IMR-90 (cell line): ENCODE measurements around the gene SLC4A3. TPM values are rescaled to one million over a fixed set of nuclear protein-coding genes. Genes with fewer than 3 reads are reported as not detected.

Experiments used
- ATAC-seq: fragments of 200-7000 bp; cut with Tn5 transposase; 2 replicates; pipeline ENCODE4 v1.9.1; 2020; ENCODE audit warnings: low read depth, mild to moderate bottlenecking, moderate library complexity
- BruUV-seq: library from RNA; stranded (reverse); fragments of 400-500 nt; replicated peaks from 2 replicates; lab custom pipeline; 2021; lab: Mats Ljungman, UMichigan
- CTCF ChIA-PET: fragments of 300-600 bp; formaldehyde crosslinking; extraction: SDS; loops from one replicate; lab custom pipeline; 2021; ENCODE audit warnings: antibody characterized with exemption; lab: Yijun Ruan, JAX
- POLR2A ChIA-PET: fragments of 300-600 bp; sonication (Branson Sonifier 250); formaldehyde crosslinking; loops from one replicate; lab custom pipeline; 2022; ENCODE audit warnings: antibody characterized with exemption; ENCODE audit not compliant: unreplicated experiment; lab: Charles Lee
- DNase-seq: peaks from one replicate; pipeline ENCODE4 v3.0.0; 2013
- H2AFZ ChIP-seq: replicated peaks from 2 replicates; pipeline ENCODE3; 2013; ENCODE audit warnings: low read length, mild to moderate bottlenecking; ENCODE audit not compliant: poor library complexity
- H2AK5ac ChIP-seq: 2 replicates; pipeline ENCODE4 v1.6.1; 2013; ENCODE audit warnings: low read depth, low read length, inconsistent platforms
- H2AK9ac ChIP-seq: replicated peaks from 2 replicates; pipeline ENCODE3; 2013; ENCODE audit warnings: mild to moderate bottlenecking, low read depth, low read length, moderate library complexity; ENCODE audit not compliant: poor library complexity
- H2BK120ac ChIP-seq: 2 replicates; pipeline ENCODE4 v1.6.1; 2013; ENCODE audit warnings: low read depth, low read length, inconsistent platforms
- H2BK15ac ChIP-seq: 3 replicates; pipeline ENCODE4 v1.6.1; 2013; ENCODE audit warnings: low read depth, low read length, inconsistent platforms
- H2BK20ac ChIP-seq: 2 replicates; pipeline ENCODE4 v1.6.1; 2013; ENCODE audit warnings: low read depth, mild to moderate bottlenecking, inconsistent platforms, low read length, moderate library complexity
- H2BK5ac ChIP-seq: 2 replicates; pipeline ENCODE4 v1.6.1; 2013; ENCODE audit warnings: mild to moderate bottlenecking, low read depth, low read length, inconsistent platforms; ENCODE audit not compliant: poor library complexity, severe bottlenecking
- H3K14ac ChIP-seq: replicated peaks from 2 replicates; pipeline ENCODE4 v1.6.1; 2013; ENCODE audit warnings: low read depth, low read length, inconsistent platforms
- H3K18ac ChIP-seq: 2 replicates; pipeline ENCODE4 v1.6.1; 2013; ENCODE audit warnings: low read depth, low read length, control low read depth
- H3K23ac ChIP-seq: 2 replicates; pipeline ENCODE4 v1.6.1; 2013; ENCODE audit warnings: low read depth, low read length, inconsistent platforms
- H3K27ac ChIP-seq: 2 replicates; pipeline ENCODE4 v1.5.1; 2013; ENCODE audit warnings: mild to moderate bottlenecking, control low read depth, low read length; ENCODE audit not compliant: insufficient read depth
- H3K27me3 ChIP-seq: 2 replicates; pipeline ENCODE4 v1.6.1; 2013; ENCODE audit warnings: low read length; ENCODE audit not compliant: control insufficient read depth, insufficient read depth
- H3K36me3 ChIP-seq: 2 replicates; pipeline ENCODE4 v1.6.1; 2013; ENCODE audit warnings: low read length, mixed read lengths; ENCODE audit not compliant: control insufficient read depth, insufficient read depth
- H3K4ac ChIP-seq: 2 replicates; pipeline ENCODE4 v1.6.1; 2013; ENCODE audit warnings: low read depth, low read length, inconsistent platforms
- H3K4me1 ChIP-seq: 2 replicates; pipeline ENCODE4 v1.6.1; 2013; ENCODE audit warnings: low read length, mixed read lengths; ENCODE audit not compliant: control insufficient read depth, insufficient read depth
- H3K4me2 ChIP-seq: 2 replicates; pipeline ENCODE4 v1.6.1; 2013; ENCODE audit warnings: low read depth, mild to moderate bottlenecking, control low read depth, low read length, moderate library complexity
- H3K4me3 ChIP-seq: 2 replicates; pipeline ENCODE4 v1.5.1; 2013; ENCODE audit warnings: low read depth, mild to moderate bottlenecking, control low read depth, low read length, moderate library complexity; ENCODE audit not compliant: insufficient read depth
- H3K56ac ChIP-seq: 2 replicates; pipeline ENCODE4 v1.6.1; 2013; ENCODE audit warnings: low read length, inconsistent platforms; ENCODE audit not compliant: insufficient read depth; ENCODE audit errors: extremely low read depth
- H3K79me1 ChIP-seq, 2 experiments: 2 replicates each; pipeline ENCODE4 v1.6.1; 2013; ENCODE audit warnings: low read length in 2 of 2, inconsistent platforms in 1 of 2, low read depth in 1 of 2
- H3K9ac ChIP-seq: 2 replicates; pipeline ENCODE4 v1.6.1; 2013; ENCODE audit warnings: low read depth, low read length, control low read depth
- H3K9me1 ChIP-seq: 2 replicates; pipeline ENCODE4 v1.6.1; 2013; ENCODE audit warnings: low read length, inconsistent platforms; ENCODE audit not compliant: insufficient read depth
- H3K9me3 ChIP-seq: 2 replicates; pipeline ENCODE4 v1.6.1; 2013; ENCODE audit warnings: low read length; ENCODE audit not compliant: control insufficient read depth, insufficient read depth
- H4K20me1 ChIP-seq: 2 replicates; pipeline ENCODE4 v1.6.1; 2013; ENCODE audit warnings: low read length, inconsistent platforms; ENCODE audit not compliant: insufficient read depth
- H4K5ac ChIP-seq: 2 replicates; pipeline ENCODE4 v1.6.1; 2013; ENCODE audit warnings: mild to moderate bottlenecking, low read depth, low read length, control low read depth
- H4K8ac ChIP-seq, 2 experiments: 2 replicates each; pipeline ENCODE4 v1.6.1; 2013; ENCODE audit warnings: low read depth in 2 of 2, low read length in 2 of 2, control low read depth in 1 of 2, inconsistent platforms in 1 of 2
- H4K91ac ChIP-seq: 2 replicates; pipeline ENCODE4 v1.6.1; 2013; ENCODE audit warnings: low read depth, low read length, inconsistent platforms; ENCODE audit not compliant: insufficient read depth
- BHLHE40 ChIP-seq: fragments of 150-350 bp; IDR thresholded peaks from 2 replicates; pipeline ENCODE4 v1.6.1; 2016; ENCODE audit warnings: mild to moderate bottlenecking, low read depth, low read length
- CEBPB ChIP-seq: IDR thresholded peaks from 2 replicates; pipeline ENCODE4 v1.6.1; 2012; ENCODE audit warnings: low read depth, low read length, improper control_type of control experiment
- CHD1 ChIP-seq: IDR thresholded peaks from 2 replicates; pipeline ENCODE4 v1.6.1; 2012; ENCODE audit warnings: low read depth, low read length, improper control_type of control experiment
- CTCF ChIP-seq: conservative IDR thresholded peaks from 2 replicates; pipeline ENCODE4 v1.5.1; 2012; ENCODE audit warnings: mild to moderate bottlenecking, low read depth, low read length, improper control_type of control experiment
- FOS ChIP-seq: fragments of 150-350 bp; IDR thresholded peaks from 2 replicates; pipeline ENCODE4 v1.6.1; 2016; ENCODE audit warnings: low read depth, low read length
- MAFK ChIP-seq: IDR thresholded peaks from 2 replicates; pipeline ENCODE4 v1.6.1; 2012; ENCODE audit warnings: low read depth, low read length, improper control_type of control experiment
- MAZ ChIP-seq: IDR thresholded peaks from 2 replicates; pipeline ENCODE4 v1.6.1; 2012; ENCODE audit warnings: low read depth, mild to moderate bottlenecking, low read length, improper control_type of control experiment, moderate library complexity, borderline replicate concordance
- MXI1 ChIP-seq: IDR thresholded peaks from 2 replicates; pipeline ENCODE4 v1.6.1; 2012; ENCODE audit warnings: low read depth, mild to moderate bottlenecking, low read length, moderate library complexity, borderline replicate concordance
- RAD21 ChIP-seq: IDR thresholded peaks from 2 replicates; pipeline ENCODE4 v1.6.1; 2012; ENCODE audit warnings: low read length, improper control_type of control experiment
- RFX5 ChIP-seq: IDR thresholded peaks from 2 replicates; pipeline ENCODE4 v1.8.0; 2012; ENCODE audit warnings: low read depth, mild to moderate bottlenecking, low read length, moderate library complexity
- SMC3 ChIP-seq: fragments of 150-350 bp; IDR thresholded peaks from 2 replicates; pipeline ENCODE4 v1.6.1; 2016; ENCODE audit warnings: low read depth, mild to moderate bottlenecking, antibody characterized with exemption, low read length, moderate library complexity
- USF2 ChIP-seq: fragments of 150-350 bp; IDR thresholded peaks from 2 replicates; pipeline ENCODE4 v1.6.1; 2017; ENCODE audit warnings: mild to moderate bottlenecking, antibody characterized with exemption, low read length, low read depth
- WGBS, 2 experiments: methylation state at CpG; one replicate each; pipeline versions ENCODE4 v1.1.5 to v1.1.7; 2013; ENCODE audit warnings: missing lambda C conversion rate in 2 of 2; ENCODE audit not compliant: insufficient read length in 1 of 2; ENCODE audit errors: extremely low coverage in 2 of 2; 5-methylcytosine and 5-hydroxymethylcytosine counted together
- dilution Hi-C: fragments of 300-500 bp; cut with HindIII; formaldehyde crosslinking; loops from one replicate; pipeline ENCODE4 v1.14.3; 2018; ENCODE audit warnings: low sequenced_read_pairs; ENCODE audit not compliant: unreplicated experiment
- in situ Hi-C: fragments of 300-500 bp; cut with MboI; formaldehyde crosslinking; loops from 3 replicates; pipeline ENCODE4 v1.14.3; 2019; ENCODE audit warnings: low sequenced_read_pairs, inconsistent platforms, mixed read lengths
- intact Hi-C: fragments of 100-400 bp; cut with micrococcal nuclease; formaldehyde crosslinking; loops from 2 replicates; pipeline ENCODE4 v1.10.0; 2022
- polyA plus RNA-seq, 3 experiments: library from polyadenylated mRNA; depleted of rRNA; stranded (reverse); fragments of >200 nt; gene quantifications; 2 replicates each; pipeline ENCODE4 v1.2.3, GENCODE V29; 2012; ENCODE audit warnings: low replicate concordance in 1 of 3
- total RNA-seq: library from RNA; depleted of rRNA; stranded (reverse); fragments of >200 nt; gene quantifications from 2 replicates; pipeline ENCODE4 v1.2.3, GENCODE V29; 2012

Gene SLC4A3
- total and polyA plus RNA-seq, 2 of the 4 experiments (the other 2 are of a cell fraction): 0.90 to 6.1 TPM

- dilution Hi-C loops: no loop called here
- Histone ChIP-seq H3K56ac (no peak overlapping the region), H2AK9ac (no peak overlapping the region), H3K4ac (no peak overlapping the region), H2BK5ac (no peak overlapping the region), H3K27me3 (peaks cover 15% of the 10 kb centered on the region), H2BK20ac (peak overlapping the region; percentile 20; the same call in 1 of the 2 replicates), H4K5ac (no peak overlapping the region), H2AK5ac (no peak overlapping the region; the same call in 1 of the 2 replicates), H3K23ac (no peak overlapping the region), H3K4me1 (peaks cover 7% of the 10 kb centered on the region), H2BK15ac (no peak overlapping the region), H3K36me3 (no peaks in the 10 kb centered on the region), H4K91ac (no peak overlapping the region), H3K4me2 (no peak overlapping the region), H2BK120ac (no peak overlapping the region), H3K9me3 (peaks cover 2% of the 10 kb centered on the region), H3K27ac (no peak overlapping the region), H4K8ac (no peak overlapping the region), H3K79me1 (no peaks in the 10 kb centered on the region), H3K14ac (no peak overlapping the region), H4K20me1 (peaks cover 3% of the 10 kb centered on the region; the same call in 1 of the 2 replicates), H3K9ac (no peak overlapping the region), H3K4me3 (no peak overlapping the region), H3K18ac (no peak overlapping the region), H3K9me1 (peaks cover 2% of the 10 kb centered on the region; the same call in 1 of the 2 replicates), H2AFZ (no peak overlapping the region)
- WGBS, 2 experiments: 100% methylated on average over 2 of the region's 10 CpGs; no CpG with 5 or more reads in 1 of the 2 experiments
- BruUV-seq: no TSS peak
- in situ Hi-C loops: no loop called here
- intact Hi-C loops: no loop called here
- POLR2A ChIA-PET: no interaction called here
- DNase-seq (no peak), ATAC-seq (no peak)
- TF ChIP-seq BHLHE40 (no peak), SMC3 (no peak), RFX5 (no peak), RAD21 (no peak), CHD1 (no peak), MXI1 (no peak), MAZ (no peak), FOS (no peak), MAFK (no peak), CTCF (no peak), USF2 (no peak), CEBPB (no peak)
- CTCF ChIA-PET: no interaction called here
Measured at GRCh38 chr2:219691571-219691970, 64.1 kb downstream of the SLC4A3 start.
